Loucy (cell line): Measurements from ENCODE around the gene CHD6.

Source experiments
- H2AFZ ChIP-seq: fragments of 200-600 bp; sonication (generic); 2 replicates; pipeline ENCODE4 v1.6.0; 2016; ENCODE audit warnings: antibody characterized with exemption, mild to moderate bottlenecking, low read length, moderate library complexity
- H3F3A ChIP-seq: fragments of 200-600 bp; 2 replicates; pipeline ENCODE4 v1.6.0; 2016; ENCODE audit warnings: antibody characterized with exemption, low read depth, mild to moderate bottlenecking
- H3K27me3 ChIP-seq: fragments of 200-600 bp; sonication (generic); 2 replicates; pipeline ENCODE4 v1.6.1; 2014; ENCODE audit warnings: low read length, mild to moderate bottlenecking; ENCODE audit not compliant: insufficient read depth, poor library complexity, severe bottlenecking
- H3K36me3 ChIP-seq: fragments of 200-600 bp; sonication (generic); 2 replicates; pipeline ENCODE4 v1.6.1; 2016; ENCODE audit warnings: low read length; ENCODE audit not compliant: insufficient read depth
- H3K4me1 ChIP-seq: fragments of 200-600 bp; sonication (generic); 2 replicates; pipeline ENCODE4 v1.5.1; 2014; ENCODE audit warnings: low read length, mild to moderate bottlenecking; ENCODE audit not compliant: insufficient read depth, poor library complexity, severe bottlenecking
- H3K4me2 ChIP-seq: fragments of 200-600 bp; sonication (generic); 2 replicates; pipeline ENCODE4 v1.6.0; 2014; ENCODE audit warnings: antibody characterized with exemption, low read length, low read depth, mild to moderate bottlenecking; ENCODE audit not compliant: poor library complexity, severe bottlenecking
- H3K4me3 ChIP-seq: fragments of 200-600 bp; sonication (generic); 2 replicates; pipeline ENCODE4 v1.5.1; 2014; ENCODE audit warnings: low read length, mild to moderate bottlenecking, mixed read lengths; ENCODE audit not compliant: poor library complexity, severe bottlenecking
- H3K79me2 ChIP-seq: fragments of 200-600 bp; sonication (generic); 2 replicates; pipeline ENCODE4 v1.6.1; 2014; ENCODE audit warnings: low read length; ENCODE audit not compliant: insufficient read depth
- H3K9ac ChIP-seq: fragments of 200-600 bp; sonication (generic); 2 replicates; pipeline ENCODE4 v1.6.0; 2014; ENCODE audit warnings: mild to moderate bottlenecking, low read depth, low read length, moderate library complexity; ENCODE audit not compliant: poor library complexity, severe bottlenecking
- H3K9me2 ChIP-seq: fragments of 200-600 bp; sonication (generic); replicated peaks from 2 replicates; pipeline ENCODE4 v1.6.1; 2016; ENCODE audit warnings: low read depth, low read length, mixed read lengths
- H3K9me3 ChIP-seq: fragments of 200-600 bp; sonication (generic); 2 replicates; pipeline ENCODE4 v1.6.1; 2014; ENCODE audit warnings: mild to moderate bottlenecking, antibody characterized with exemption, low read length, low read depth; ENCODE audit not compliant: insufficient read depth
- H4K20me1 ChIP-seq: fragments of 200-600 bp; sonication (generic); 2 replicates; pipeline ENCODE4 v1.6.0; 2014; ENCODE audit warnings: antibody characterized with exemption, low read length, mild to moderate bottlenecking; ENCODE audit not compliant: insufficient read depth, poor library complexity, severe bottlenecking
- EZH2phosphoT487 ChIP-seq: fragments of 200-600 bp; IDR thresholded peaks from 2 replicates; pipeline ENCODE4 v1.6.1; 2018; ENCODE audit warnings: antibody characterized with exemption, mild to moderate bottlenecking, moderate library complexity, borderline replicate concordance
- TF ChIP-seq, protein P1 (sequence below): fragments of 200-600 bp; sonication (generic); conservative IDR thresholded peaks from 2 replicates; pipeline ENCODE4 v1.5.1; 2014; ENCODE audit warnings: mild to moderate bottlenecking, antibody characterized with exemption, low read length

CHD6 gene

DNA sequence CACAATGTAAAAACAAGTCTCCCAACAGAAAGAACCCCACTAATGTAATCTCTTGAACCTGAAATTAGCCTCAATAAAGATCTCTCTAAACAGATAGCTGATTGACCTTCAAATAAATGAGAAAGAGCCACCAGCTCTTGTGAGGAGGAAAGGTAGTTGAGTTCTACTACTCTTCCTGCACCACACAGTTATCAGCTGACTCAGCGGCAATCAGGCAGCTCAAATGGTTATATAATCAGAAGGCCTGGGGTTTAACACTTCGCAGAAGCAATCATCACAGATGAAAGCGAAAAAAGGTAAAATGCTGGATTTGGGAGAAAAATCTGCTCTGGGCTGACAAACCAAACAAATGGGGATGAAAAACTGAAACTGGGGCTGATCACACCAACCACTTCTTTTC lies 91.8 kb downstream of the CHD6 start:
- Histone ChIP-seq H3K27me3 (no peaks in the 10 kb centered on the region), H3K36me3 (peaks cover 50% of the 10 kb centered on the region; the same call in 1 of the 2 replicates), H3F3A (no peaks in the 10 kb centered on the region), H3K9me3 (no peaks in the 10 kb centered on the region), H3K9ac (no peak overlapping the region), H3K4me2 (peak overlapping the region; percentile 15), H4K20me1 (peaks cover 51% of the 10 kb centered on the region), H3K79me2 (peaks cover 68% of the 10 kb centered on the region), H3K4me1 (peaks cover 24% of the 10 kb centered on the region), H3K9me2 (no peaks in the 10 kb centered on the region), H2AFZ (no peak overlapping the region), H3K4me3 (no peak overlapping the region)
- no peak for TF ChIP-seq EZH2phosphoT487
- TF ChIP-seq, protein P1, sequence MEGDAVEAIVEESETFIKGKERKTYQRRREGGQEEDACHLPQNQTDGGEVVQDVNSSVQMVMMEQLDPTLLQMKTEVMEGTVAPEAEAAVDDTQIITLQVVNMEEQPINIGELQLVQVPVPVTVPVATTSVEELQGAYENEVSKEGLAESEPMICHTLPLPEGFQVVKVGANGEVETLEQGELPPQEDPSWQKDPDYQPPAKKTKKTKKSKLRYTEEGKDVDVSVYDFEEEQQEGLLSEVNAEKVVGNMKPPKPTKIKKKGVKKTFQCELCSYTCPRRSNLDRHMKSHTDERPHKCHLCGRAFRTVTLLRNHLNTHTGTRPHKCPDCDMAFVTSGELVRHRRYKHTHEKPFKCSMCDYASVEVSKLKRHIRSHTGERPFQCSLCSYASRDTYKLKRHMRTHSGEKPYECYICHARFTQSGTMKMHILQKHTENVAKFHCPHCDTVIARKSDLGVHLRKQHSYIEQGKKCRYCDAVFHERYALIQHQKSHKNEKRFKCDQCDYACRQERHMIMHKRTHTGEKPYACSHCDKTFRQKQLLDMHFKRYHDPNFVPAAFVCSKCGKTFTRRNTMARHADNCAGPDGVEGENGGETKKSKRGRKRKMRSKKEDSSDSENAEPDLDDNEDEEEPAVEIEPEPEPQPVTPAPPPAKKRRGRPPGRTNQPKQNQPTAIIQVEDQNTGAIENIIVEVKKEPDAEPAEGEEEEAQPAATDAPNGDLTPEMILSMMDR, result no peak

GRCh38 chr20:41524980-41525613 lies 93.1 kb downstream of the CHD6 start:
- TF ChIP-seq EZH2phosphoT487, result no peak
- TF ChIP-seq, protein P1, result no peak
- Histone ChIP-seq H3K79me2 (peaks cover 69% of the 10 kb centered on the region), H4K20me1 (peaks cover 51% of the 10 kb centered on the region), H2AFZ (no peak overlapping the region), H3K9me2 (no peaks in the 10 kb centered on the region), H3K4me2 (peak overlapping the region; percentile 15), H3K36me3 (peaks cover 49% of the 10 kb centered on the region; the same call in 1 of the 2 replicates), H3K27me3 (no peaks in the 10 kb centered on the region), H3K9me3 (no peaks in the 10 kb centered on the region), H3K9ac (no peak overlapping the region), H3F3A (no peaks in the 10 kb centered on the region), H3K4me3 (no peak overlapping the region), H3K4me1 (peaks cover 24% of the 10 kb centered on the region)

DNA sequence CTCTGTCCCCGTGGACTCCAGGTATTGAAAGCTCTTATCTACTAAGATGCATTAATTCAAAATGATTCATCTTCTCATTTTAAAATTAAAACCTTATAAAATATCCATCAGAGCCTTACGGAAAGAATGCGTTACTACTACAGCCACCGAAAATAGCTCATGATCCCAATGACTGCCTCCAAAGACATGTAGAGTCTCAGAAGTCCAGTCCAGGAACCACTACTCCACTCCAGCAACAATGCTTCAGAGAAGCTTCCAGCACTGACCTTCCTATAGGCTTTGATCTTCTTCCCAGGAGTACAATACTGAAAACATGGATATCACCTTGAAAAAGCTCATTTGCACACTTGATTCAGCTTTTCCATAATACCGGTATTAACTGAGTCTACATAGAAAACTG lies 94.3 kb downstream of the CHD6 start:
- Histone ChIP-seq H4K20me1 (peaks cover 43% of the 10 kb centered on the region), H3F3A (no peaks in the 10 kb centered on the region), H3K9me3 (no peaks in the 10 kb centered on the region), H3K9me2 (no peaks in the 10 kb centered on the region), H3K4me3 (no peak overlapping the region), H3K79me2 (peaks cover 68% of the 10 kb centered on the region), H3K36me3 (peaks cover 39% of the 10 kb centered on the region; the same call in 1 of the 2 replicates), H2AFZ (no peak overlapping the region), H3K27me3 (no peaks in the 10 kb centered on the region), H3K9ac (no peak overlapping the region), H3K4me1 (peaks cover 24% of the 10 kb centered on the region), H3K4me2 (no peak overlapping the region)
- TF ChIP-seq EZH2phosphoT487, result no peak
- TF ChIP-seq, protein P1, result no peak
